Measurements from ENCODE around the gene C20orf141.

Gene C20orf141

GRCh38 chr20:2851086-2851485, 36.3 kb downstream of the C20orf141 start:
- no peak for DNase-seq

GRCh38 chr20:2858591-2858990, 43.8 kb downstream of the C20orf141 start:
- no peak for DNase-seq

- DNase-seq: no peak
These were observed 44.7 kb downstream of the C20orf141 start for GRCh38 chr20:2859330-2860121.

GRCh38 chr20:2864626-2865025, 49.8 kb downstream of the C20orf141 start:
- no peak for DNase-seq

GRCh38 chr20:2865101-2865500, 50.3 kb downstream of the C20orf141 start:
- DNase-seq: no peak

All from RPMI8226 (cell line).